Mammary epithelial cell (primary cell): ENCODE data around the gene OR2J1.

Experiments
- CTCF ChIP-seq, 2 donors: IDR thresholded peaks in 1 of 2; conservative IDR thresholded peaks in 1 of 2; 2 replicates each; pipeline ENCODE4 v1.5.1; 2011 to 2012; ENCODE audit warnings: inconsistent platforms in 2 of 2, low read length in 2 of 2, mild to moderate bottlenecking in 2 of 2, control low read depth in 1 of 2, low read depth in 1 of 2; ENCODE audit not compliant: insufficient read depth in 1 of 2; ENCODE audit errors: extremely low read depth in 1 of 2
- EZH2 ChIP-seq: IDR thresholded peaks from 2 replicates; pipeline ENCODE4 v1.6.1; 2012; ENCODE audit warnings: low read length, inconsistent platforms, borderline replicate concordance

- TF ChIP-seq CTCF (conservative IDR thresholded peaks at IDR 0.05 in 1 of 2, IDR thresholded peaks at IDR 0.05 in 1 of 2; ENCODE audit: extremely low read depth in 1 of 2, insufficient read depth in 1 of 2, low read depth in 1 of 2, low read length in 2 of 2): no peak
- no peak for TF ChIP-seq EZH2
Measured at GRCh38 chr6:29137724-29138123, 38.4 kb downstream of the OR2J1 start.
